HG02885 (cell line): Measurements from ENCODE around the gene UQCC3.
"Not testable (repeated sequence)": the region's sequence is repeated elsewhere in the genome, so short reads cannot be mapped to it uniquely, and the experiment has no call there.

Source experiments
- ATAC-seq: cut with Tn5 transposase; IDR thresholded peaks from one replicate; pipeline ENCODE4 v1.9.1; 2021; ENCODE audit warnings: mild to moderate bottlenecking; ENCODE audit not compliant: unreplicated experiment, poor library complexity

The UQCC3 gene

GRCh38 chr11:62671608-62672389 is at the start of gene UQCC3, which contains the start of gene LBHD1:
Gene UQCC3, plus strand, starts transcription at chr11:62671673. Its CDS starts 73 bp downstream, at chr11:62671746.
Gene LBHD1, minus strand, starts transcription at chr11:62672267. Its CDS starts 2,236 bp downstream, at chr11:62670031.
- peak; percentile 76 for ATAC-seq

- no peak for ATAC-seq
Observed at GRCh38 chr11:62622476-62623089, 48.9 kb upstream of the UQCC3 start.

GRCh38 chr11:62627713-62628112 is 43.8 kb upstream of the UQCC3 start:
- no peak for ATAC-seq

- ATAC-seq, result no peak
Observed at GRCh38 chr11:62632492-62632891, 39.0 kb upstream of the UQCC3 start.

- no peak for ATAC-seq
Observed at GRCh38 chr11:62644220-62644619, 27.3 kb upstream of the UQCC3 start.

GRCh38 chr11:62645671-62645945 is 25.9 kb upstream of the UQCC3 start:
- no peak for ATAC-seq

- ATAC-seq, result peak; percentile 96
Observed at GRCh38 chr11:62645946-62646824, 25.3 kb upstream of the UQCC3 start, which contains the start of gene GANAB. Gene GANAB, minus strand, starts transcription at chr11:62646613. Its CDS starts 14 bp downstream, at chr11:62646599.

- ATAC-seq, result no peak
Observed at GRCh38 chr11:62646825-62647608, 24.5 kb upstream of the UQCC3 start.

GRCh38 chr11:62647609-62648005 is 23.9 kb upstream of the UQCC3 start:
- ATAC-seq, result no peak

- ATAC-seq, result no peak
Observed at GRCh38 chr11:62648185-62648966, 23.1 kb upstream of the UQCC3 start.

- ATAC-seq, result no peak
Observed at GRCh38 chr11:62648967-62649364, 22.5 kb upstream of the UQCC3 start.

- ATAC-seq, result no peak
Observed at GRCh38 chr11:62649486-62649885, 22.0 kb upstream of the UQCC3 start.

- not testable (repeated sequence) for ATAC-seq
Observed at GRCh38 chr11:62650283-62650682, 21.2 kb upstream of the UQCC3 start.

- no peak for ATAC-seq
Observed at GRCh38 chr11:62652161-62653006, 19.1 kb upstream of the UQCC3 start.

- ATAC-seq, result no peak
Observed at GRCh38 chr11:62654297-62654696, 17.2 kb upstream of the UQCC3 start.

- no peak for ATAC-seq
Observed at GRCh38 chr11:62656796-62657429, 14.6 kb upstream of the UQCC3 start.

GRCh38 chr11:62664405-62665074 is 6.9 kb upstream of the UQCC3 start:
- peak; percentile 24 for ATAC-seq
